ENCODE data around the gene ODAD3.
"Not testable (repeated sequence)": the region's sequence is repeated elsewhere in the genome, so short reads cannot be mapped to it uniquely, and the experiment has no call there.

The ODAD3 gene

DNA sequence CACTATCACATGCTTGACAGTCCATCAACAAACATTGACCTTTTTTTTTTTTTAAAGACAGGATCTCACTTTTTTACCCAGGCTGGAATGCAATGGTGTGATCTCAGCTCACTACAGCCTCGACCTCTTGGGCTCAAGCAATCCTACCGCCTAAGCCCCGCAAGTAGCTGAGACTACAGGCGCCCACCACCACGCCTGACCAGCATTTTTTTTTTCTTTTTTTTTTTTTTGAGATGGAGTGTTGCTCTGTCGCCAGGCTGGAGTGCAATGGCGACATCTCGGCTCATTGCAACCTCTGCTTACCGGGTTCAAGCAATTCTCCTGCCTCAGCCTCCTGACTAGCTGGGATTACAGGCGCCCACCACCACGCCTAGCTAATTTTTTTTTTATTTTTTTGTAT, 24.0 kb upstream of the ODAD3 start:
- not testable (repeated sequence) for DNase-seq

DNA sequence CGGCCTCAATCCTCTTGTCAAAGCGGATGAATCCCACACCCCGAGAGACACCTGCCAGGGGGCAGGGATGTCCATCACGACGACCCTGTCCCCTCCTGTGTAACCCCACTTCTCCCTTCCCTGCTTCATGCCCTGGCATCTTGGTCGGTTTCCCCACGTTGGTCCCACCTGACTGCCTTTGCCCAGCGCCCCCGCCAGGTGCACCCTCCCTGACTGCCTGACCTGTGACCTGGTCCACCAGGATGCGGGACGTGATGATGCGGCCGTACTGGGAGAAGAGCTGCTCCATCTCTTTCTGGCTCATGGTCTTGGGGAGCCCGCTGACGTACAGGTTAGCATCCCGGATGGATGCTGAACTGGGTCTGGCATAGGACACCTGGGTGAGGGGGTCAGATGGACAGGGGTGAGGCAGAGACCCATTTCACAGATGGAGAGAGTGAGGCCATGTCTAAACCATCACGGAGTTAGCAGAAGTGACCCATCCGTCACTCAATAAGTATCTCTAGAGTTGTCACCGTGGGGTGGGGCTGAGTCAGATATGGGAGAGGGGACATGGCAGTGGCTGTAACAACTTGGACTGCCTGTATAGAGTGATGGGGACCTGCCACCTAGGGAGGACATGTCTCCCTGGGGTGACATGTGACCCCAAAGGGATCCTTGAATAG, 23.4 kb upstream of the ODAD3 start:
- DNase-seq: no peak

DNA sequence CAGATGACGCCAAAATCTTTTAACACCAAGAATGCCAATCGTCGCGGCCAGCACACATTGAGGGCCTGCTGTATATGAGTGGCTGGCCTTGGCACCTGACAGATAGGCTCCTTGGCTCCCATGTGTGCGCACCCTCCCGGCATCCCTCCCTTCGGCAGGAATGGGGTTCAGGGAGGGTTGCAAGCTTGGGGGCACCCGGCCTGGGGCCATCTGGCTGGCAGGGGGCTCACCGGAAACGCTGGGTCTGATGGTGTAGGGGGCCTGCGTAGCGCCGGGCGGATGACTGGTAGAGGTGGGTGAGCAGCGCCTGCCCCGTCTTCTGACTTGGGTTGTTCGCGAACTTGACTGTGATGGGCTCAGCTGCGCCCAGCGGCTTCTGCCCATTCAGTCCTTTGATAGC, 22.9 kb upstream of the ODAD3 start:
- no peak for DNase-seq

DNA sequence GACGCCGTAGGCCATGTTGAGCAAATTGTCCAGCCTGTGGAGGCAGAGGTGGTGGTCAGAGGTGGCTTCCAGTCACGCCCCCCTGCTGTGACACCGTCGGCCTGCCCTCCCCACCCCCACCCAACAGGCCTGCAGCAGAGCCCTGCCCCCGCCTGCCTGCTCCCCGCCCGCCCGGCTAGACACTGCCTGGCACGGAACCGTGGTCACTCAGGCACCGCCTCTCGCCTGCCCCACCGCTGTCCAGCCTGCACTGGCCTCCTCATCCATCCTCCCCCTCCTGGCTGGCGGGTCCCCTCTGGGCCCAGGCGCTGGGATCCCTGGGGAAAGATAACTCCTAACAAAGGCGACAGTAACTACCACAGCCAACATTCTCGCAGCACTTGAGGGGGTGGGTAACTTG, 22.2 kb upstream of the ODAD3 start:
- DNase-seq: no peak

DNA sequence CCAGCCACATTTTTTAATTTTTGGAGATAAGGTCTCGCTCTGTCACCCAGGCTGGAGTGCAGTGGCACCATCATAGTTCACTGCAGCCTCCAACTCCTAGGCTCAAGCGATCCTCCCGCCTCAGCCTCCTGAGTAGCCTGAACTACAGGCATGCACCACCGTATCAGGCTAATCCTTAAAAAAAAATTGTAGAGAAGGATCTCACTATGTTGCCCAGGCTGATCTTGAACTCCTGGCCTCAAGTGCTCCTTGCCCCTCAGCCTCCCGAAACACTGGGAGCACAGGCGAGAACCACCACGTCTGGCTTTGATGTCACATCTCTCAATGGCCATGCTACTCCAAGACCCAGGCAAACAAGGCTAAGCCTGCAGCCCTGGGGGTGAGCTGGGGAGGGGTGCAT, 21.7 kb upstream of the ODAD3 start:
- DNase-seq: no peak

DNA sequence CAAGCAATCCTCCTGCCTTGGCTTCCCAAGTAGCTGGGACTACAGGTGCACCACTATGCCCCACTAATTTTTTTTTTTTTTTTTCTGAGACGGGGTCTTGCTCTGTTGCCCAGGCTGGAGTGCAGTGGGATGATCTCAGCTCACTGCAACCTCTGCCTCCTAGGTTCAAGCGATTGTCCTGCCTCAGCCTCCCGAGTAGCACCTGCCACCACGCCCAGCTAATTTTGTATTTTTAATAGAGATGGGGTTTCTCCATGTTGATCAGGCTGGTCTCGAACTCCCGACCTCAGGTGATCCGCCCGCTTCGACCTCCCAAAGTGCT, 20.3 kb upstream of the ODAD3 start:
- not testable (repeated sequence) for DNase-seq

DNA sequence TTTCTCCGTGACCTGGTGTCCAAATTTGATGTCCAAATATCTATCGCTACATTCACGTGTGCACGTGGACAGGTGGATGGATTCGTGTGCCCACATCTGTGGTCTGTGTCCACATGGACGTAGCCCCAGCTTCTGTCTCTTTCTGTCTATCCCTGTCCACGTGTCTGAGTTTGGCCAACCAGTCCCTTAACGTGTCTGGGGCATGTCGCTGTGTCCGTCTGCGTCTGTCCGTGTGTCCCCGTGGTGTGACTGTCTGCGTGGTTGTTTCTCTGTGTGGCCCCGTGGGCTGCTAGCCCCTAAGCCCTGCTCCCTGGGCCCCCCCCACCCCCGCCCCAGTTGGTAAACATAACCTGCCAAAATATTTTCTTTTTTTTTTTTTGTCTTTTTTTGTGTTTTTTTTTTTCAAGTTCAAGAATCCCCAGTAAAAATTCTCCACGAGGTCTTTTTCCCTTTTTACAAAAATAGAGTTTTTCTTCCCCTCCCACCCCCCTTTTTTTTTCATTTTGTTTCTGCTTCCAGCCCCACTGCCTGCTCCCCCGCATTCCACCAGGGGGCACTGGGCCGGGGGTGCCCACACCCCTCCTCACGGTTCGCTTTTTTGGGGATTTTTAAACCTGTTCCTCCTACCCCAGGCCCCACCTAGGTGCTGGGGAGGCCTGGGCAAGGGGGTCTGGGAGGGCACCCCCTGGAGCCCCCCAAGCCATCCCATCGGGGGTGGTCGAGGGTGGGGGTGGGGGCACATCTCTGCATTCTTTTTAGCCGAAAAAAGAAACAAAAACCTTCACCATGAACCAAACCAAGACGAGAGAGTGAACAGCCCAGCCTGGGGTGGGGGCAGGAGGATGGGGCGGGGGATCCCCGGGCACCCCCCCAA, 18.8 kb upstream of the ODAD3 start:
- peak; percentile 31 for DNase-seq

DNA sequence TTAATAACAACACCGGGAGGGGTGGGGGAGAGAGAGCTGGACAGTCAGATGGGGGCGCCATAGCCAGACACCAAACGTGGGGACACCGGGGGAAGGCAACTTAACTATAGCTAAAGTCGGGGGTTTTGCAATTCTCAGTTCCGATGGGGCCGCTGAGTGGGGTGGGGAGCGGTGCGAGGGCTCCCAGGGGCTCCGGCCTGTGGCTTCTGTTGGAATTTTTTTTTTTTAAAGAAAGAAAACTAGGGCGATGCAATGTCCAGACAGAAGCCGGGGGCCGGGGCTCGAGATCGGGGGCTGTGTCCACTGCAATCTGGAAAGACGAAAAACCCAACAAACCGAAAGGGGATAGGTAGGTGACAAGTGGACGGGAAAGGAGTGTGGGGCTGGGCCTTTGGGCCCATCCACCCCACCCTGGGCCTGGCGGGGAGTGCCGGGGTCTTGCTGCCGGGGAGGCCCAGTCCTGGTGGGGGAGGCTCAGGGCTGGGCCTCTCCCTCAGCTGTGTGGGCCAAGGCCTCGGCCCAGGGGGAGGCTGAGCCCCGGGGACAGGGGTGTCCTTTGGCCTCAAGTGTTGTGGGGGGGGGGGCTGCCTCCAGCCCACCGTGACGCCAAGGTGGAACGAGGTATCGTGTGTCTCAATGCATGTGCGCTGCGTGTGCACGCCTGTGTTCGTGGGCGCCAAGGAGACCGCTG, 17.8 kb upstream of the ODAD3 start:
- DNase-seq: no peak

DNA sequence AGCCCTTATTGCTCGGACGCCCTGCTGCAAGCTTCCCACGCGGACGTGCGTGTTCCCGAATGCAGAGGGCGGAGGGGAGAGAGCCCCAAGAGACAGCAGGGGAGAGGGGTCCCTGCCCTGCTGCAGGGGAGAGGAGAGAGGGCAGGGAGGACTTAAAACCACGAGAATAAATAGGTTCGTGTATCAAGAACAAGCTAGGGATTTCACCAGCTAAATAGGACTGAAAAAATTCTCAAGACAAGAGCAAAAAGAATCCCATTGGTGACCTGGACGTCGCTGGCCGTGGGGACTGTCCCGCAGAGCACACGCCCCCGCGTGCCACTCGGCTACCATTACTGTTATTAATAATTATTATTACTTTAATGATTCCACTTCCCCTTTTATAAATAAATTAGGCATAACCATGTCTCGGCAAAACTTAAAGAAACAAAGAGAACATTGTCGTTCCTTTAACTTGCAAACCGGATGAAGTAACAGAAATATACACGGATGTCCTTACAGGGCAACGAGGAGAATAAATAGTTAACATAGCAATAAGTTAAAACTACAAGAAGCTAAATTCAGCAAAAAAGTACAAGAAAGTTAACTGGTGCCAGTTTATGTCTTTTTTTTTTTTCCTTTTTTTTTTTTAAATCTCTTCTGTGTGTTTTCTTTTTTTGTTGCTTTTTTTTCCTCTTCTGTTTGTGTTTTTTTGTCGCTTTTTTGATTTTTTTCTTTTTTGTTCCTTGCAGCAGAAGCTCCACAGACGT, 17.1 kb upstream of the ODAD3 start:
- no peak for DNase-seq

DNA sequence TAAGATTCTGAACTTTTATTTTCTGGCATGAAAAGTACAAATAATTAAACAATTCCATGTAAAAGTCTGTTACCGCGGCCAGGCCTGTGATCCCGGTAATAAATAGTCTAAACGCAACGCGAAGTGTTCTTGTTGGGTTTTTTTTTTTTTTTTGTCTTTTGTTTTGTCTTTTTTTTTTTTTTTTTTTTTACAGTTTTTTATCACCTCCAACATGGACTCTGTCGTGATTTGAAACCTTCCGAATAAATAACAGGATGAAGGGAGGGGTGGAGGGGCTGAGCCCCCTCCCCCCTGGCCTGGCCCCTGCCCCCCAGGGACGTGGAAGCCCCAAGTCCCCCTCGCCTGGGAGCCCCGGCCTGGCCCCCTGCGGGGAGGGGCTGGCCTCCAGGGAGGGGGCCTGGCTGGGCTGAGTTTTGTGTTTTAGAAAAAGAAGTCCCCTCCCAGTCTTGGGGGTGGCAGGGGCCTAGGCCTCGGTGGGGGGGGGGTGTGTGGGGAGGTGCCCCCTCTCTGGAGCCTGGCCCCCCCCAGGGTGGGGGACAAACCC, 16.5 kb upstream of the ODAD3 start:
- no peak for DNase-seq

DNA sequence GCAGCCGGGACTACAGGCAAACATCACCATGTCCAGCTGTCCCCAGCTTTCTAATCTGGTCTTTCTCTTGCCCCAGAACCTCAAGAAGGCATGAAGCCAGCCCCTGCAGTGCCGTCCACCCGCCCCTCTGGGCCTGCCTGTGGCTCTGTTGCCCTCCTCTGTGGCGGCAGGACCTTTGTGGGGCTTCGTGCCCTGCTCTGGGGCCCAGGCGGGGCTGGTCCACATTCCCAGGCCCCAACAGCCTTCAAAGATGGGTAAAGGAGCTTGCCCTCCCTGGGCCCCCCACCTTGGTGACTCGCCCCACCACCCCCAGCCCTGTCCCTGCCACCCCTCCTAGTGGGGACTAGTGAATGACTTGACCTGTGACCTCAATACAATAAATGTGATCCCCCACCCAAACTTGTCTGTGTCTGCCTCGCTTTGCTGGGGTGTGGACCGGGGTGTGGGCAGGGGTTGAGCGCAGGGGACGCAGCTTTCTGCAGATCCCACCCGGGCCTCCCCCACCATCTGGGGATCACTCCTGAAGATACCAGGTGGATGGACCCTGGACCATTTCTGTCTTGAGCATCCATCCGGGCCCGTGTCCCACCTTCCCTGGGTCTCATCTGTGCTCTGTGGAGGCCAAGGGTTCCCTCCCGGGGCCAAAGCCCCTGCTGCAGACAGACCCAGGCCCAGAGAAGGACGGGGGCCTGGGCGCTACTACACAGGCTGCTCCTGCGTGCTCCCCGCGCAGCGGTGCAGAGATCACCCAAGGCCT, 15.8 kb upstream of the ODAD3 start:
- no peak for DNase-seq

DNA sequence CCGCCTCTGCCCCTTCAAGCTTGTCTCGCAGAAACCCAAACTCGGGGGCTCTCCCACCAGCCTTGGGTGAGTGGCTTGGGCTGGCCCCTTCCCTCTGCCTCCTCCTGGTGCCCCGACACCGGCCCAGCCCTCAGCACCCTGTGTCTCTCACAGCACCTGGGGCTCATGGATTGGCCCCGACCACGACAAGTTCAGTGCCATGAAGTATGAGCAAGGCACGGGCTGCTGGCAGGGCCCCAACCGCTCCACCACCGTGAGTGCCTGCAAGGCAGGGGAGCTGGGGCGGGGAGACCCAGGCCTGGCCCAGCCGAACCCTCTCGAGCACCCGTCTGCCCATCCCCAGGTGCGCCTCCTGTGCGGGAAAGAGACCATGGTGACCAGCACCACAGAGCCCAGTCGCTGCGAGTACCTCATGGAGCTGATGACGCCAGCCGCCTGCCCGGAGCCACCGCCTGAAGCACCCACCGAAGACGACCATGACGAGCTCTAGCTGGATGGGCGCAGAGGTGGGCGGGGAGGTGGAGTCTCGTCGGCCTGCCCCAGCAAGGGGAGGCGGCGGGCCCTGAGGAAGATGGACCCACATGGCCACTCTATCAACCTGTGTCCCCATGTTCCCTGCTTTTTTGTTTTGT, 14.1 kb upstream of the ODAD3 start:
- DNase-seq: no peak

DNA sequence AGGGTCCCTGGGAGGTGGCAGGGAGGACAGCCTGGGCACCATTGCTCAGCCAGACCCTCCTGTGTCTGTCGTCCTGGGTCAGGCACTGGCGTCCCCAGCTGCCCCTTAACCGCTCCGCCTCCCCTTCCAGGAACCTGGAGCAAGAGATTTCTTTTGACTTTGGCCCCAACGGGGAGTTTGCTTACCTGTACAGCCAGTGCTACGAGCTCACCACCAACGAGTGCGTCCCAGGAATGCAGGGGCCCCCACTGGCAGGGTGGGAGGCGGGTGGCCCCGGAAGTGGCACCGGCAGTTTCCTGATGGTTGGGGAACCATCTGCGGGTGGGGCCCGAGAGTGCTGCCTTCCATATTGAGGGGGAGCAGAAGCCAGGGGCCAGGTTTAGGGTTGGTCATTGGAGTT, 13.5 kb upstream of the ODAD3 start:
- DNase-seq: no peak

DNA sequence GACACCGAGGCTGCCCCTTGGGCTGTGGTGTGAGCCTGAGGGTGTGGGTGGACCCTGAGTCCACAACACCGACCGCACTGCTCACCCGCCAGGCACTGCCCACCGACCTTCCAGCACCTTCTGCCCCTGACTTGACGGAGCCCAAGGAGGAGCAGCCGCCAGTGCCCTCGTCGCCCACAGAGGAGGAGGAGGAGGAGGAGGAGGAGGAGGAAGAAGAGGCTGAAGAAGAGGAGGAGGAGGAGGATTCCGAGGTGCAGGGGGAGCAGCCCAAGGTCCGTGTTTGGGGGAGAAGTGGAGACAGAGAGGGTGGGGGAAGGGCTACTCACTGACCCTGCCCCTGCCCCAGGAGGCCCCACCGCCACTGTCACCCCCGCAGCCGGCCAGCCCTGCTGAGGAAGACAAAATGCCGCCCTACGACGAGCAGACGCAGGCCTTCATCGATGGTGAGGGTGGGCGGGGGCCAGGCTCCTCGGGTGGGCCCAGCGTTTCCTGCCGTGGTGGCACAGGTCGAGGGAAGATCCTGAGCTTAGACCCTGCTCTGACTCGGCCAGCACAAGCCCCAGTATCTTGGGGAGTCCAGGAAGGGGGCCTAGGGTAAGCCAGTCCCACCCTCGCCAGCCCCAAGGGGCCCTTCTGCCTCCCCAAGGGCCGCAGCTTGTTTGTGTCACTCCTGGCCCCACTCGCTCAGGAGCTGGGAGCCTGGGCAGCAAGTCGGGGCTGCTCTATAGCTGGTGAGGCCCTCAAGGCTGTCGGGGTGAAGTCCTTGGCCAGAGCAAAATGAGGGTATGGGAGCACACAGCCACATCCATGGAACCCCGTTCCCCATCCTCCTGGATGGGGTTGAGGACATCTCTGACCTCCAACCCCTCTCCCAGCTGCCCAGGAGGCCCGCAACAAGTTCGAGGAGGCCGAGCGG, 12.7 kb upstream of the ODAD3 start:
- no peak for DNase-seq

DNA sequence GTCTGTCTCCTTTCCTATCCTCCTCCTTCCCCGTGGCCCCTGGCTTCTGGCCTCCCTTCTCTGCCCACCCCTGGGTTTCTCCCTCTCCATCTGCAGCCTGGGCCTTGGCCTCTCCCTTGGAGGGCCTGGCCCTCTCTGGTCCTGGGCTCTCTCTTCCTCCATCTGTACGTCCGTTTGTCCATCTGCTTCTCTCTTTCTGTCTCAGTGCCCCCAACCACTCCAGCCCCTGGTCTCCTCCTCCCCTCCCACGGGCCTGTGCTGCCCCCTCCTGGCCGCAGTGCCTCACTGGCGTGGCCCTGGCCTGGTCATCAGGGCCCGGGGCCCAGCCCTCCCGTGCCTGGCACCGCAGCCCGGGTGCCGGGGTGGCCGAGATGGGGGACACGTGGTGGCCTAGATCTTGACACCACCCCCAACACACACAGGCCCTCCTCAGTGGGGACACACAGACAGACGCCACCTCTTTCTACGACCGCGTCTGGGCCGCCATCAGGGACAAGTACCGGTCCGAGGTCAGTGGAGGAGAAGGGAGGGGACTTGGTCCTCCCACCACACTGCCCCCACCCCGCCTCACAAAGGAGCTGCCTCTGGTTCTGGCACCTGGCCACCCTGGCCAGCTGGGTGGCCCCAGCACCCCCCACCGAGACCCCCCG, 11.9 kb upstream of the ODAD3 start:
- peak; percentile 62 for DNase-seq

DNA sequence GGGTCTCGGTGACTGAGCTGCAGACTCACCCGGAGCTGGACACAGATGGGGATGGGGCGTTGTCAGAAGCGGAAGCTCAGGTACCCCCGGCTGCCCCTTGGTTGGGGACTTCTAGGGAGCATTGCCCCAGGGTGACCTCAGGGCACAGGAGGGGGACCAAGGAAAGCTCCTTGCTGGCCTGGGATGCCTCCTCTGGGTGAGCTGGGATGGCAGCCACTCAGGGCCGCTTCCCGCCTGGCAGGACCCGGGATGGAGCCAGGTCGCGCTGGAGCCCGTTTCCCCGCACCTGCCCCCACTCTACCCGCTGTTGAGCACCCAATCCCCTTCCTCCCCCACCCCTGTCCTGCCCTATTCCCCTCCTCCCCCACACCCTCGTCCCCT, 11.3 kb upstream of the ODAD3 start:
- no peak for DNase-seq

DNA sequence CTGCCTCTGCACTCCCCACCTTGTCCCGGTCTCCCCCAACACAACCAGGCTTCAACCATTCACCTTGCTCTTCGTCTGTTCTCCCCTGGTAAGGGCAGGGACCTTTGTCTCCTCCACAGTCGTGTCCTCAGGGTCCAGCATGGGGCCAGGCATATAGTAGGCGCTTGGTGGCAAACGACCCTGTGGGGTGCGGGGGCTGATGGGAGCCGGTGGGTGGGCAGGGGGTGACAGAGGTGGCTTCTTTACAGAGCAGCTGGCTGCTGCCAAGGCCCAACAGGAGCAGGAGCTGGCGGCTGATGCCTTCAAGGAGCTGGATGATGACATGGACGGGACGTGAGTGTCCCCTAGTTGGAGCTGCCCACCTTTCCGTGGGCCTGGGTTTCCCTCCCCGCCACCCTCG, 10.2 kb upstream of the ODAD3 start:
- DNase-seq: no peak

DNA sequence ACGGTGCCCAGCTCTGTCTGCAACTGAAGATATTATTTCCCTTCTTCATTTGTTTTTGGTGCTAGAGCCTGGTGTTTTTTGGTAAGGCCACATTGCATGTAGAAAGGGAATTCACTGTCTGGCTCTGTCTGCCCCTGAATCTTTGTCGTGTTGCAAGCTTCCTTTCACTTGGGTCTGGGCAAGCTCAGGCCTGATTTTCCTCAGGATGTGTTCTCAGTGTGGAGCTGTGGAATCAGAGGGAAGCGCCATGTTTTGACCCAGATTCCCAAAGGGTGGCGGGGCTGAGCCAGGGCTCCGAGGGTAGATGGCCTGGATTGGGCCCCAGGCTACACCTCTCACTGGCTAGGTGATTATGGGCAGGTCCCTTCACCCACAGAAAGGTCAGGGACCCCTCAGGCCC, 9.1 kb upstream of the ODAD3 start:
- no peak for DNase-seq

DNA sequence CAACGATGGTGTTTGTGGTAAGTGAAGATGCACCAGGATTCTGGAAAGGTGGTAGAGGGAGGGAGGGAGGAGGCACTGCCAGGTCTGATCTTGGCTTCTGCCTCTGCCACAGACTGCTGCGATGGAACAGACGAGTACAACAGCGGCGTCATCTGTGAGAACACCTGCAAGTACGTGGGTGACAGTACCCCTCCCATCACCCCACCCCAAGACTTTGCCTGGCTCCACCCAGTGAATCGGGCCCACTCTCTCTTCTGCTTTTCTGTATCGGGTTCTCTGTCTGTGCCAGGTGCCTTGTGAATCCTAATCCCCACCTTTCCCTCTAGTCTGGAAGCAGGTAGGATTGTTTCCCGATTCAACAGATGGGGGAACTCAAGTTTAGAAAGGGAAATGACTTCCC, 3.0 kb upstream of the ODAD3 start:
- no peak for DNase-seq

DNA sequence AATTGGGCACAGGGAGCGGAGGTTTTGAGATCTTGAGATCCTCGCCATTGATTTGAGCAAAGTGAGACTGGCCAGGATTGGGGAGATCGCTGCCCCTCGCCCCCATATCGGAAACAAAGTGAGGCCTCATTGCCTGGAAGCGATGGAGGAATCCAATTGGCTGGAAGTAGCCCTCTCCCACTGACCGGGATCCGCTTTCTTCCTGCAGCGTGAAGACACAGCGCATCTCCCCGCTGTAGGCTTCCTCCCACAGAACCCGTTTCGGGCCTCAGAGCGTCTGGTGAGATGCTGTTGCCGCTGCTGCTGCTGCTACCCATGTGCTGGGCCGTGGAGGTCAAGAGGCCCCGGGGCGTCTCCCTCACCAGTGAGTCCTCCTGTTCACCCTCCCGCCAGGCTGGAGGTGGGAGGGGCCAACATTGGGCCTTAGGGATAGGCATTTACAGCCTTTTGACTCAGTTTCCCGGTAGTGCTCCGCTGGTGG, 952 bp upstream of the ODAD3 start:
- DNase-seq: peak; percentile 42

Data from activated CD4-positive, alpha-beta T cell treated with anti-CD3 and anti-CD28 coated beads for 48 hours (primary cell).